Measurements from ENCODE around the gene CROCC2.

Gene CROCC2

DNA sequence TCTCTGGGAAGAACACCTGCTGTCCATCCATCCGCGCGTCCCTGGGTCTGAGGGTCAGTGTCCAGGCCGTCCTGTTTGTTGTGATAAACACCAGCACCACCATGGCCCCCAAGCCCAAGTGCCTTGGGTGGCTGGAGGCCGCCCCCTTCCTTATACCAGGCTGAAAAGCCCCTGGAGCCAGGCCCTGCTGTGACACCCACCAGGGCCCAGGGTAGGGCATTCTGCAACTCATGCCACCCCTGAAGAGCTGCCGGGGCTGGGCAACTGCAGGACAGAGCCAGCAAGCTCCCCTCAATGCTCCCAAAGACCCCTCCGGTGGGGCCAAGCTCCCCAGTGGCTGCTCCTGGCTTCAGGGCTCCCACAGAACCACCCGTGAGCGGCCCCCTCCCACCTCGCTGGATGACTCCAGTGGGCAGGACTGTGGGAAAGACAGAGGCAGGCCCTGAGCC, 60.3 kb downstream of the CROCC2 start:
- 97% methylated on average over 7 of the region's 10 CpGs for WGBS (ENCODE audit: insufficient coverage)
- no peak for DNase-seq
- Histone ChIP-seq H3K36me3 (ENCODE audit: control insufficient read depth in 4 of 4, insufficient read depth in 4 of 4, low read length in 3 of 4) (no peaks in the 10 kb centered on the region), H3K9me3 (ENCODE audit: control extremely low read depth in 1 of 5, control insufficient read depth in 4 of 5, insufficient read depth in 2 of 5, low read depth in 1 of 5, low read length in 4 of 5) (peaks cover 0 to 2% (median 0%) of the 10 kb centered on the region in 5 experiments), H3K4me3 (ENCODE audit: control insufficient read depth in 1 of 7, extremely low read depth in 1 of 7, insufficient read depth in 4 of 7, low read depth in 2 of 7, low read length in 6 of 7) (no peak overlapping the region), H3K4me1 (ENCODE audit: control extremely low read depth in 1 of 4, control insufficient read depth in 4 of 4, insufficient read depth in 4 of 4, low read length in 3 of 4) (peaks cover 0 to 20% (median 7%) of the 10 kb centered on the region in 4 experiments), H3K27ac (ENCODE audit: insufficient read depth in 1 of 2, low read depth in 1 of 2, low read length in 2 of 2, poor library complexity in 1 of 2, severe bottlenecking in 2 of 2) (no peak overlapping the region), H3K27me3 (replicated peaks in 2 of 5; ENCODE audit: control insufficient read depth in 4 of 5, insufficient read depth in 5 of 5, low read length in 4 of 5) (no peaks in the 10 kb centered on the region)
- CTCF ChIA-PET, result interaction anchor here (0.7 to 1.2 kb wide), 3 partner anchors 17 to 52 kb away, joined by 3 to 6 read pairs (median 4); no protein-coding TSS in a partner anchor
- POLR2A ChIA-PET, result no interaction called here

DNA sequence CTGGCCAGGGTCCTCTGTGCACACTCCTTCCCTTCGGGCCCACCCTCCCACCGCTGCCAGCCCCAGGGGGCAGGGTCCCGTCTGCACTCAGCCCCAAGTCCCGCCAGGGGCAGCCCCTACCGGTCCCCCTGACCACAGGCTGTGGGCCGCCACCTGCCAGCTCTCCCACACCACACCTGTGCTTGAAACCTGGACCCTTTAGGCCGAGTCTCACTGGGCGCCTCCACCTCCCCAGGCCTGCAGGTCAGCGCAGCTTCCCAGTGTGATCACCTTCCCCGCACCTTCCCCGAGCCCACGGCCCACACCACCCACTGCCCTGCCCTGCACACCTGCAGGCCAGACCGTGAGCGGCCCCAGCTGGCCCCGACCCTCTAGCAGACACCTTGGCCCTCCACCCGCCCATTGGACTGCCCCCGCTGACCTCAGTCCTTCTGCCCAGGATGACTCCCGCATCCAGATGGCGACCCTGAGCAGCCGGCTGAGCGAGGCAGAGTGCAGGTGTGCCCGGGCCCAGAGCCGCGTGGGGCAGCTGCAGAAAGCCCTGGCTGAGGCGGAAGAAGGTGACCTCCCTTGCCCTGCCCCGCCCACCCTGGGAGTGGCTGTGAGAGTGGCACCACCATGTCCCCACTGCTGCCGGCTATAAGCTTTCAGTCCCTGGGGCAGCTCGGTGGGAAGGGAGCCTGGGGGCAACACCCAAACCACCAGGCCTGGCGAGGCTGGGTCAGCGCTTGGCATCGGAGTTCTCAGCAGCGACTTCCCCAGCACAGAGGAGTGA, 61.0 kb downstream of the CROCC2 start:
- Histone ChIP-seq H3K4me1 (ENCODE audit: control extremely low read depth in 1 of 4, control insufficient read depth in 4 of 4, insufficient read depth in 4 of 4, low read length in 3 of 4) (peaks cover 0 to 20% (median 7%) of the 10 kb centered on the region in 4 experiments), H3K27ac (ENCODE audit: insufficient read depth in 1 of 2, low read depth in 1 of 2, low read length in 2 of 2, poor library complexity in 1 of 2, severe bottlenecking in 2 of 2) (no peak overlapping the region), H3K9me3 (ENCODE audit: control extremely low read depth in 1 of 5, control insufficient read depth in 4 of 5, insufficient read depth in 2 of 5, low read depth in 1 of 5, low read length in 4 of 5) (peaks cover 0 to 2% (median 0%) of the 10 kb centered on the region in 5 experiments), H3K27me3 (replicated peaks in 2 of 5; ENCODE audit: control insufficient read depth in 4 of 5, insufficient read depth in 5 of 5, low read length in 4 of 5) (no peaks in the 10 kb centered on the region), H3K4me3 (ENCODE audit: control insufficient read depth in 1 of 7, extremely low read depth in 1 of 7, insufficient read depth in 4 of 7, low read depth in 2 of 7, low read length in 6 of 7) (no peak overlapping the region), H3K36me3 (ENCODE audit: control insufficient read depth in 4 of 4, insufficient read depth in 4 of 4, low read length in 3 of 4) (no peaks in the 10 kb centered on the region)
- ChIA-PET POLR2A (no interaction called here), CTCF (interaction anchor here (0.7 to 1.0 kb wide), 2 partner anchors 17 to 20 kb away, joined by 4 to 6 read pairs; no protein-coding TSS in a partner anchor)
- WGBS (ENCODE audit: insufficient coverage), result 93% methylated on average over 28 of the region's 32 CpGs
- DNase-seq, result no peak

DNA sequence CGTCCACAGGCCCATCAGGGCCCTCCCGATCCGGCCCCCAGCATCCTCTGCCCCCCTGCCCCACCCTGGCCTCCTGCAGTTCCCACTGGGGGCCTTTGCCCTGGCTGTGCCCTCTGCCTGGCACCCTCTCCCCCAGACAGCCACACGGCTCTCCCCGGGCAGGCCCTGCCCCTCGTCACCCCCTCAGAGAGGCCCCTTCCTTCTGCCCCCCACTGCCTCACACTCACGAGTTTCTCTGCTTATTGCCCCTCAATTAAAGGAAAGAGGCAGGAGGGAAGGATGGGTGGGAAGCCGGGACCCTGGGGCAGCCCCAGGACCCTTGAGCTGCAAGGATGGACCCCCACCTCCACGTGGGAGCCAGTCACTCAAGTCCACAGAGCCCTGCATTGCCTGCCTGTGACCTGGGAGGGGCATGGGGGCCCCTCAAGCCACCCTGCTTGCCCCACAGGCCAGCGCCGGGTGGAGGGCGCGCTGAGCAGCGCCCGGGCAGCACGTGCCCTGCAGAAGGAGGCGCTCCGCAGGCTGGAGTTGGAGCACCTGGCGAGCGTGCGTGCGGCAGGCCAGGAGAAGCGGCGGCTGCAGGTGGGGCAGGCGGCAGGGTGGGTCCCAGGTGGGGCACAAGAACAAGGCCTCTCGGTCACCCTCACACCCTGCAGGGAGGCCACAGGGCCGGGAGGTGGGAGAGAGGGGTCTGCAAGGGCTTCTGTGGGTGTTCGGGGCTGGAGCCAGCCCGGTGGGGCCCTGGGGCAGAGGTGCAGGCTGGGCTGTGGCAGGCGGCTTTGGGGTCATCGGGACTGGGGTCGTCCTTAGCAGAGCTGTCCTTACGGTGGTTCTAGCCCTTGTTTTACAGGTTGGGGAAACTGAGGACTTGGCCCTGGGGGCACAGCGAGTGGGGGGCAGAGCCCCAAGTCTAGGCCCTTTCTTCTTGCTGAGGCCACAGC, 61.8 kb downstream of the CROCC2 start:
- peaks cover 0 to 2% (median 0%) of the 10 kb centered on the region in 5 experiments for H3K27me3 ChIP-seq (replicated peaks in 2 of 5; ENCODE audit: control insufficient read depth in 4 of 5, insufficient read depth in 5 of 5, low read length in 4 of 5)
- WGBS (ENCODE audit: insufficient coverage), result 93% methylated on average over 26 of the region's 34 CpGs
- no peak overlapping the region for H3K4me3 ChIP-seq (ENCODE audit: control insufficient read depth in 1 of 7, extremely low read depth in 1 of 7, insufficient read depth in 4 of 7, low read depth in 2 of 7, low read length in 6 of 7)
- no peak for DNase-seq
- peaks cover 0 to 22% (median 7%) of the 10 kb centered on the region in 4 experiments for H3K4me1 ChIP-seq (ENCODE audit: control extremely low read depth in 1 of 4, control insufficient read depth in 4 of 4, insufficient read depth in 4 of 4, low read length in 3 of 4)
- CTCF ChIA-PET, result interaction anchor here (1.2 kb wide), 1 partner anchor 16 kb away, joined by 6 read pairs; no protein-coding TSS in a partner anchor
- H3K9me3 ChIP-seq (ENCODE audit: control extremely low read depth in 1 of 5, control insufficient read depth in 4 of 5, insufficient read depth in 2 of 5, low read depth in 1 of 5, low read length in 4 of 5), result peaks cover 0 to 2% (median 0%) of the 10 kb centered on the region in 5 experiments
- H3K36me3 ChIP-seq (ENCODE audit: control insufficient read depth in 4 of 4, insufficient read depth in 4 of 4, low read length in 3 of 4), result no peaks in the 10 kb centered on the region
- H3K27ac ChIP-seq (ENCODE audit: insufficient read depth in 1 of 2, low read depth in 1 of 2, low read length in 2 of 2, poor library complexity in 1 of 2, severe bottlenecking in 2 of 2), result no peak overlapping the region
- POLR2A ChIA-PET, result no interaction called here

DNA sequence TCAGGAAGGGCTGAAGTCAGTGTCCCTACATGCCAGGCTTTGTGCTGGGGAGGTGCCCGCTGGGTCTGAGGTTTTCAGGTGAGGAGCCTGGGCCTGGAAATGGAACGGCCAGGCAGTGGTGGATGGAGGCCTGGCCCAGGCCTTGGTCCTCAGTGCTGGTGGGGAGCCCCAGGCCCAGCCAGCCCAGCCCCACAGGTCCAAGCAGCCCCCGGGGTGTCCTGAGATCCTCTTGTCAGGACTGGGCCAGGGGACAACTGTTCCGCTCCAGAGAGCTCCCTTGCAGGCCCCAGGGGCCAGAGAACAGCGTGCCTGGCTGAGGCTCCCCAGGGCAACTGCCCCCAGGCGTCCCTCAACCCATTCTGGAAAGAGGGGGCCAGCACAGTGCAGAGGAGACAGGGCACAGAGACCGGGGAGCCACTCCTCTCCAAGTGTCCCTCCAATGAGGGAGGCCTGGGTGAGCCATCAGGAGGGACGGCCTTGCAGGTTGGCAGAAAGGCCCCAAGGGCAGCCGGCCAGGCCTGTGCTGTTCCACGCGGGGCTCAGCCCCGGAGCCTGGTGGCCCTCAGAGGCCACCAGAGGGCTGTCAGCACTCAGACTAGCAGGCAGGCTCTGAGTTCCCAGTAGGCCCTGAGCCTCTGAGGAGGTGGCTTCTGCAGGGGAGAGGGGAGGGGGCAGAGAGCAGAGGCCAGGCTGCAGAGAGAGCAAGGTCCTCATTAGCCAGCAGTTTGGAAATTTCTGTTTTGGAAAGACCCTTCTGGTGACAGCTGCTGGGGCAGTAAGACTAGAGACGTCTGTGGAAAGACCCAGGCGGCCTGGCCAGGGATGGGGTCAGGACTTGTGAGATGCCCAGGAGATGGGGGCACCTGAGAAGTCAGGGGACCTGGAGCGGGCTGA, 62.8 kb downstream of the CROCC2 start:
- POLR2A ChIA-PET, result no interaction called here
- DNase-seq, result no peak
- Histone ChIP-seq H3K4me3 (ENCODE audit: control insufficient read depth in 1 of 7, extremely low read depth in 1 of 7, insufficient read depth in 4 of 7, low read depth in 2 of 7, low read length in 6 of 7) (no peak overlapping the region), H3K27ac (ENCODE audit: insufficient read depth in 1 of 2, low read depth in 1 of 2, low read length in 2 of 2, poor library complexity in 1 of 2, severe bottlenecking in 2 of 2) (no peak overlapping the region), H3K4me1 (ENCODE audit: control extremely low read depth in 1 of 4, control insufficient read depth in 4 of 4, insufficient read depth in 4 of 4, low read length in 3 of 4) (peaks cover 0 to 25% (median 7%) of the 10 kb centered on the region in 4 experiments), H3K36me3 (ENCODE audit: control insufficient read depth in 4 of 4, insufficient read depth in 4 of 4, low read length in 3 of 4) (no peaks in the 10 kb centered on the region), H3K27me3 (replicated peaks in 2 of 5; ENCODE audit: control insufficient read depth in 4 of 5, insufficient read depth in 5 of 5, low read length in 4 of 5) (peaks cover 0 to 2% (median 0%) of the 10 kb centered on the region in 5 experiments), H3K9me3 (ENCODE audit: control extremely low read depth in 1 of 5, control insufficient read depth in 4 of 5, insufficient read depth in 2 of 5, low read depth in 1 of 5, low read length in 4 of 5) (peaks cover 0 to 6% (median 0%) of the 10 kb centered on the region in 5 experiments)
- CTCF ChIA-PET, result interaction anchor here (1.2 kb wide), 1 partner anchor 15 kb away, joined by 6 read pairs; no protein-coding TSS in a partner anchor
- 95% methylated on average over 14 of the region's 15 CpGs for WGBS (ENCODE audit: insufficient coverage)

DNA sequence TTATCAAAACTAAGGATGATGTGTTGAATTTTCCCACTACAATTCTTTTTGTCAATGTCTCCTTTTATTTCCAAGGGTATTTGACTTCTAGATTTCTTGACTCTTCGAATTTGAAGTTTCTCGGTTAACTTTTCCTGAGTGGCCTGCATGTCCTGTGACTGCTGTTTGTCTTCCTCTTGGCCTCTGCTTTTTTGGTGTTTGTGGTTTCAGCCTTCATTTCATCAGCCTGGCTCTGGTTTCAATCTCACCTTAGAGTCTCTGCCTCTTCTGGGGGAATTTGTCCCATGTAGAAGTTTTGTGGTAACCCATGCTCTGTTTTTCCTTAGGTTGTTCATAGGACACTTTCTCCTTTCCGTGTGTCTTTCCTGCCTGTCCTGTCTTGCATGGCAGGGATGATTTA, 64.0 kb downstream of the CROCC2 start:
- no peak overlapping the region for H3K27ac ChIP-seq (ENCODE audit: insufficient read depth in 1 of 2, low read depth in 1 of 2, low read length in 2 of 2, poor library complexity in 1 of 2, severe bottlenecking in 2 of 2)
- no peaks in the 10 kb centered on the region for H3K36me3 ChIP-seq (ENCODE audit: control insufficient read depth in 4 of 4, insufficient read depth in 4 of 4, low read length in 3 of 4)
- ChIA-PET POLR2A (no interaction called here), CTCF (no interaction called here)
- H3K4me1 ChIP-seq (ENCODE audit: control extremely low read depth in 1 of 4, control insufficient read depth in 4 of 4, insufficient read depth in 4 of 4, low read length in 3 of 4), result peaks cover 0 to 23% (median 7%) of the 10 kb centered on the region in 4 experiments
- H3K9me3 ChIP-seq (ENCODE audit: control extremely low read depth in 1 of 5, control insufficient read depth in 4 of 5, insufficient read depth in 2 of 5, low read depth in 1 of 5, low read length in 4 of 5), result peaks cover 0 to 6% (median 0%) of the 10 kb centered on the region in 5 experiments
- no peak overlapping the region for H3K4me3 ChIP-seq (ENCODE audit: control insufficient read depth in 1 of 7, extremely low read depth in 1 of 7, insufficient read depth in 4 of 7, low read depth in 2 of 7, low read length in 6 of 7)
- H3K27me3 ChIP-seq (replicated peaks in 2 of 5; ENCODE audit: control insufficient read depth in 4 of 5, insufficient read depth in 5 of 5, low read length in 4 of 5), result peaks cover 0 to 2% (median 0%) of the 10 kb centered on the region in 5 experiments
- DNase-seq, result no peak
- WGBS (ENCODE audit: insufficient coverage), result 63% methylated on average over 3 of the region's 3 CpGs

DNA sequence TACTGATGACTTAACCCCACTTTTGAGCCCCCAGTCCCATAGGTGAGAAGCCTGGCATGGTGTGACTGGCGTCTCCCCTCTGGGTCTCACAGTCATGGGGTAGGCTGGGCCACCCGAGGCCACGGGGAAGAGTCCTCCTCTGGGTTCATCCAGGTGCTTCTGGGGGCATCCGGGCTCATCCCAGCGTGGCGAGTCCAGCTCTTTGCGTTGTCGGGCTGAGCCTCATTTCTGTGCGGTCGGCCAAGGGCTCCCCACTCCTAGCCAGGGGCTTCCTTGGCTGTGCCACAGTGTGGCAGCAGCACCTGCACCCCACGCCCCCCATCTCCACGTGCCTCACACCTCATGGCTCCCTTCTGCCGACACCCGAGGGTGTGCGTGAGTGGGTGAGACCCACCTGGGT, 64.7 kb downstream of the CROCC2 start:
- Histone ChIP-seq H3K36me3 (ENCODE audit: control insufficient read depth in 4 of 4, insufficient read depth in 4 of 4, low read length in 3 of 4) (no peaks in the 10 kb centered on the region), H3K9me3 (ENCODE audit: control extremely low read depth in 1 of 5, control insufficient read depth in 4 of 5, insufficient read depth in 2 of 5, low read depth in 1 of 5, low read length in 4 of 5) (peaks cover 0 to 6% (median 0%) of the 10 kb centered on the region in 5 experiments), H3K27me3 (replicated peaks in 2 of 5; ENCODE audit: control insufficient read depth in 4 of 5, insufficient read depth in 5 of 5, low read length in 4 of 5) (peaks cover 0 to 2% (median 0%) of the 10 kb centered on the region in 5 experiments), H3K27ac (ENCODE audit: insufficient read depth in 1 of 2, low read depth in 1 of 2, low read length in 2 of 2, poor library complexity in 1 of 2, severe bottlenecking in 2 of 2) (no peak overlapping the region), H3K4me3 (ENCODE audit: control insufficient read depth in 1 of 7, extremely low read depth in 1 of 7, insufficient read depth in 4 of 7, low read depth in 2 of 7, low read length in 6 of 7) (no peak overlapping the region), H3K4me1 (ENCODE audit: control extremely low read depth in 1 of 4, control insufficient read depth in 4 of 4, insufficient read depth in 4 of 4, low read length in 3 of 4) (peaks cover 0 to 16% (median 3%) of the 10 kb centered on the region in 4 experiments)
- no peak for DNase-seq
- WGBS (ENCODE audit: insufficient coverage), result 89% methylated on average over 14 of the region's 15 CpGs
- CTCF ChIA-PET, result no interaction called here
- POLR2A ChIA-PET, result no interaction called here
